Mammary epithelial cell (primary cell): Measurements from ENCODE around the gene WNT9B.

Source experiments
- CTCF ChIP-seq, 2 donors: IDR thresholded peaks in 1 of 2; conservative IDR thresholded peaks in 1 of 2; 2 replicates each; pipeline ENCODE4 v1.5.1; 2011 to 2012; ENCODE audit warnings: inconsistent platforms in 2 of 2, low read length in 2 of 2, mild to moderate bottlenecking in 2 of 2, control low read depth in 1 of 2, low read depth in 1 of 2; ENCODE audit not compliant: insufficient read depth in 1 of 2; ENCODE audit errors: extremely low read depth in 1 of 2
- EZH2 ChIP-seq: IDR thresholded peaks from 2 replicates; pipeline ENCODE4 v1.6.1; 2012; ENCODE audit warnings: low read length, inconsistent platforms, borderline replicate concordance

GRCh38 chr17:46834846-46835245 lies 16.5 kb upstream of the WNT9B start:
- TF ChIP-seq CTCF (conservative IDR thresholded peaks at IDR 0.05 in 1 of 2, IDR thresholded peaks at IDR 0.05 in 1 of 2; ENCODE audit: extremely low read depth in 1 of 2, insufficient read depth in 1 of 2, low read depth in 1 of 2, low read length in 2 of 2), result no peak
- TF ChIP-seq EZH2, result no peak
